DND-41 (cell line): ENCODE results near the gene MYLK4.

Source experiments
- ATAC-seq: fragments of 200-7000 bp; cut with Tn5 transposase; 3 replicates; pipeline ENCODE4 v1.9.1; 2021; ENCODE audit warnings: low read depth; ENCODE audit not compliant: insufficient read depth
- DNase-seq: peaks from one replicate; pipeline ENCODE4 v3.0.0-alpha.2; 2020
- H2AFZ ChIP-seq: 2 replicates; pipeline ENCODE4 v1.6.0; 2012; ENCODE audit warnings: low read depth, low read length
- H3K27ac ChIP-seq: 2 replicates; pipeline ENCODE4 v1.5.1; 2012; ENCODE audit warnings: low read length, inconsistent platforms
- H3K27me3 ChIP-seq: fragments of 200-600 bp; sonication (generic); 2 replicates; pipeline ENCODE4 v1.6.0; 2012; ENCODE audit warnings: low read length, mild to moderate bottlenecking, inconsistent platforms; ENCODE audit not compliant: insufficient read depth, poor library complexity
- H3K36me3 ChIP-seq: 2 replicates; pipeline ENCODE4 v1.5.1; 2012; ENCODE audit warnings: low read length, inconsistent platforms; ENCODE audit not compliant: insufficient read depth
- H3K4me1 ChIP-seq: 2 replicates; pipeline ENCODE4 v1.5.1; 2012; ENCODE audit warnings: mild to moderate bottlenecking, low read length; ENCODE audit not compliant: insufficient read depth
- H3K4me2 ChIP-seq: 2 replicates; pipeline ENCODE4 v1.6.0; 2012; ENCODE audit warnings: mild to moderate bottlenecking, moderate library complexity, low read length, inconsistent platforms; ENCODE audit not compliant: insufficient read depth
- H3K4me3 ChIP-seq, 2 experiments: fragments of 200-600 bp in 1 of 2; shearing (Covaris generic) in 1 of 2; 2 replicates each; pipeline ENCODE4 v1.5.1; 2012 to 2016; ENCODE audit warnings: inconsistent platforms in 2 of 2, low read length in 2 of 2, mild to moderate bottlenecking in 2 of 2, low read depth in 1 of 2, moderate library complexity in 1 of 2
- H3K79me2 ChIP-seq: 2 replicates; pipeline ENCODE4 v1.6.0; 2012; ENCODE audit warnings: low read length, inconsistent platforms; ENCODE audit not compliant: insufficient read depth
- H3K9ac ChIP-seq: 2 replicates; pipeline ENCODE4 v1.6.0; 2012; ENCODE audit warnings: low read depth, mild to moderate bottlenecking, inconsistent platforms, low read length, moderate library complexity
- H3K9me3 ChIP-seq: 2 replicates; pipeline ENCODE4 v1.5.1; 2012; ENCODE audit warnings: low read length, moderate library complexity, mild to moderate bottlenecking, inconsistent platforms; ENCODE audit not compliant: insufficient read depth, severe bottlenecking
- H4K20me1 ChIP-seq: 2 replicates; pipeline ENCODE4 v1.6.0; 2012; ENCODE audit warnings: low read length; ENCODE audit not compliant: insufficient read depth
- EZH2 ChIP-seq: IDR thresholded peaks from 3 replicates; pipeline ENCODE4 v1.6.1; 2012; ENCODE audit warnings: borderline replicate concordance, low read depth, mild to moderate bottlenecking, moderate library complexity, low read length, inconsistent platforms; ENCODE audit not compliant: severe bottlenecking
- TF ChIP-seq, protein P1 (sequence below): IDR thresholded peaks from 2 replicates; pipeline ENCODE4 v1.5.1; 2012; ENCODE audit warnings: borderline replicate concordance, low read length, moderate library complexity, mild to moderate bottlenecking; ENCODE audit not compliant: poor library complexity, severe bottlenecking; ENCODE audit errors: extremely low read depth

MYLK4 gene

GRCh38 chr6:2718334-2719092 lies 32.2 kb downstream of the MYLK4 start:
- no peaks in the 10 kb centered on the region for H4K20me1 ChIP-seq
- no peak for TF ChIP-seq EZH2
- TF ChIP-seq, protein P1, sequence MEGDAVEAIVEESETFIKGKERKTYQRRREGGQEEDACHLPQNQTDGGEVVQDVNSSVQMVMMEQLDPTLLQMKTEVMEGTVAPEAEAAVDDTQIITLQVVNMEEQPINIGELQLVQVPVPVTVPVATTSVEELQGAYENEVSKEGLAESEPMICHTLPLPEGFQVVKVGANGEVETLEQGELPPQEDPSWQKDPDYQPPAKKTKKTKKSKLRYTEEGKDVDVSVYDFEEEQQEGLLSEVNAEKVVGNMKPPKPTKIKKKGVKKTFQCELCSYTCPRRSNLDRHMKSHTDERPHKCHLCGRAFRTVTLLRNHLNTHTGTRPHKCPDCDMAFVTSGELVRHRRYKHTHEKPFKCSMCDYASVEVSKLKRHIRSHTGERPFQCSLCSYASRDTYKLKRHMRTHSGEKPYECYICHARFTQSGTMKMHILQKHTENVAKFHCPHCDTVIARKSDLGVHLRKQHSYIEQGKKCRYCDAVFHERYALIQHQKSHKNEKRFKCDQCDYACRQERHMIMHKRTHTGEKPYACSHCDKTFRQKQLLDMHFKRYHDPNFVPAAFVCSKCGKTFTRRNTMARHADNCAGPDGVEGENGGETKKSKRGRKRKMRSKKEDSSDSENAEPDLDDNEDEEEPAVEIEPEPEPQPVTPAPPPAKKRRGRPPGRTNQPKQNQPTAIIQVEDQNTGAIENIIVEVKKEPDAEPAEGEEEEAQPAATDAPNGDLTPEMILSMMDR, result no peak
- H3K9ac ChIP-seq, result no peak overlapping the region
- H3K36me3 ChIP-seq, result no peaks in the 10 kb centered on the region
- H3K4me3 ChIP-seq, result no peak overlapping the region
- DNase-seq (no peak), ATAC-seq (no peak)
- H3K4me2 ChIP-seq, result no peak overlapping the region
- H3K79me2 ChIP-seq, result no peaks in the 10 kb centered on the region
- no peaks in the 10 kb centered on the region for H3K4me1 ChIP-seq
- H3K27me3 ChIP-seq, result no peaks in the 10 kb centered on the region
- no peak overlapping the region for H3K27ac ChIP-seq
- H3K9me3 ChIP-seq, result no peaks in the 10 kb centered on the region
- H2AFZ ChIP-seq, result no peak overlapping the region

DNA sequence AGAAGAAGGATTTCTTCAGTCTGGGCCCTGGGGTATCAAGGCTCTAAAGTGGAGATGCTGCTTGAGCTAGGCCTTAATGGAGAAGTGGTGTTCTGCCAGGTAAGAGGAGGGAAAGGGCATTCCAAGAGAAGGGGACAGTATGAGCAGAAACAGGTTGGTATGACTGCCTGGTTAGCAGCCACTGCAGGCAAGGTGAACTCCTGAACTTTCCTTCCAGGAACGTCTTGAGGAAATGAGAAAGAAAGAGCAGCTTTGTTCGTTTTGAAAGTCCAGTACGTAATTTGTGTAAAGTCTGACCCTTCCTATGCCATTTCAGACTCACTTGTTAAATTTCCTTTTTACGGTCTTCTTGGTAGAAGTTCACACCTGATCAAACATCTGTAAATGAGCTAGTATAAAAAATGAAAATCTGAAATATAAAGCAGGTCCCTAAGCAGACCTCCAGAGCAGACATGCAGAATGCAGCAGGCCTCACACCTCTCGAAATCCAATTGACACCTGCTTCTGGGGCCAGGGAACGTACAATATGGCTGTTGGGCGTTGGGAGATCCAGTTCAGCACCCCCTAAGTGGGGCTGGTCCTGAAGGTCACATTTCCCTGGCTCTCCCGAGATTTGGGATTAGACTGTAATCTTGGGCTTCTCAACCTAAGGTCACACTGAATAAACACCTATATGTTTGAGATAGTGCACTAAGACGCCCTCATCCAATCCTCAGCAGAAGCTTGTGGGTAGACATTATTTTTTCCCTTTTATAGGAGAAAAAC lies 33.6 kb downstream of the MYLK4 start:
- DNase-seq (no peak), ATAC-seq (no peak)
- Histone ChIP-seq H3K9ac (no peak overlapping the region), H4K20me1 (no peaks in the 10 kb centered on the region), H3K27me3 (no peaks in the 10 kb centered on the region), H3K79me2 (no peaks in the 10 kb centered on the region), H3K4me2 (no peak overlapping the region), H3K36me3 (no peaks in the 10 kb centered on the region), H3K4me1 (no peaks in the 10 kb centered on the region), H3K4me3 (no peak overlapping the region), H3K9me3 (no peaks in the 10 kb centered on the region), H2AFZ (no peak overlapping the region), H3K27ac (no peak overlapping the region)
- TF ChIP-seq, protein P1, result no peak
- no peak for TF ChIP-seq EZH2

DNA sequence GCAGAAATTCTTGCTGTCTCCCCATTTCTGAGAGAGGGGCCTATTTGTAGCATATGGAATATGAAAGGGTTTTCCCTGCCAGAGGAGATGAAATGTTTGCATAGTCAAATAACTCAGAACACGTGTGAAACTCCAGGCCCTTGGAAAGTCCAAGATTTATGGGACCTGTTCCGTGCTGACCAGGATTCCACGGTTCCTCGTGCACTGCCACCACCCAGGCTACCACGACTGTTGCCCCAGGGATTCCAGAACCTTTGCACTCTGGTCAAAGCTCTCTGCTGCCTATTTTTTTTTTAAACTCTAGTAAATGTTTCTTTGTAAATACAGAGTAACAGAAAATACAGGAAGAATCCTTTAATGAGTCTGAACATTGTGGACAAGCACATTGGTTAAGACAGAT lies 35.0 kb downstream of the MYLK4 start:
- Histone ChIP-seq H4K20me1 (no peaks in the 10 kb centered on the region), H2AFZ (no peak overlapping the region), H3K27ac (no peak overlapping the region), H3K9ac (no peak overlapping the region), H3K4me2 (no peak overlapping the region), H3K36me3 (no peaks in the 10 kb centered on the region), H3K4me1 (no peaks in the 10 kb centered on the region), H3K79me2 (no peaks in the 10 kb centered on the region), H3K9me3 (peaks cover 4% of the 10 kb centered on the region), H3K4me3 (no peak overlapping the region), H3K27me3 (no peaks in the 10 kb centered on the region)
- no peak for ATAC-seq
- DNase-seq, result no peak
- no peak for TF ChIP-seq EZH2
- TF ChIP-seq, protein P1, result no peak
